Adrenal gland (tissue), 12 donors: ENCODE results near the gene MACROD2. TPM values are rescaled to one million over a fixed set of nuclear protein-coding genes. Genes with fewer than 3 reads are reported as not detected.

Experiments used
- DNase-seq, 7 donors: peaks; one replicate each; pipeline ENCODE4 v3.0.0-alpha.2; 2019 to 2020
- H3K27ac ChIP-seq, 5 donors: fragments of 200-600 bp; sonication (generic) in 4 of 5; 1 replicate in 3 of 5; 2 replicates in 2 of 5; pipeline versions ENCODE4 v1.5.1 to v1.8.0; 2016 to 2020; ENCODE audit warnings: mild to moderate bottlenecking in 1 of 5
- H3K27me3 ChIP-seq: fragments of 200-600 bp; 2 replicates; pipeline ENCODE4 v1.8.0; 2021
- H3K36me3 ChIP-seq, 2 donors: fragments of 200-600 bp; replicated peaks in 1 of 2; 1 replicate in 1 of 2; 2 replicates in 1 of 2; pipeline versions ENCODE4 v1.5.1 to v1.8.0; 2018 to 2022
- H3K4me1 ChIP-seq, 2 donors: fragments of 200-600 bp; replicated peaks in 1 of 2; 1 replicate in 1 of 2; 2 replicates in 1 of 2; pipeline versions ENCODE4 v1.5.1 to v1.8.0; 2018 to 2021
- H3K4me3 ChIP-seq, 4 donors: fragments of 200-600 bp; sonication (generic) in 3 of 4; one replicate each; pipeline ENCODE4 v1.5.1; 2016 to 2018
- H3K9me3 ChIP-seq, 3 donors: fragments of 200-600 bp; sonication (generic) in 1 of 3; replicated peaks in 1 of 3; 1 replicate in 2 of 3; 2 replicates in 1 of 3; pipeline versions ENCODE4 v1.5.1 to v1.8.0; 2016 to 2021
- POLR2A ChIP-seq, 2 donors: fragments of 450-650 bp; IDR thresholded peaks; one replicate each; pipeline ENCODE4 v1.6.1; 2017; ENCODE audit warnings: antibody characterized with exemption in 2 of 2, mild to moderate bottlenecking in 2 of 2, moderate library complexity in 1 of 2
- WGBS, 4 donors: extraction: QIAGEN DNeasy Blood & Tissue Kit in 2 of 4; methylation state at CpG; one replicate each; pipeline versions ENCODE4 v1.1.5 to v1.1.7; 2013 to 2017; 5-methylcytosine and 5-hydroxymethylcytosine counted together
- intact Hi-C, 2 donors: fragments of 100-400 bp; cut with DNase I; formaldehyde crosslinking; loops; one replicate each; pipeline versions ENCODE4 v1.14.1 to v1.15.0; 2022 to 2023
- polyA plus RNA-seq, 3 donors: library from polyadenylated mRNA; stranded (reverse); fragments of 200-250 nt in 2 of 3; fragments of 350-450 nt in 1 of 3; fragmentation: Illumina TruSeq in 1 of 3; extraction: RNeasy Lipid Tissue Mini Kit (QIAGEN cat#74804) in 1 of 3; gene quantifications; one replicate each; pipeline ENCODE4 v1.2.3, GENCODE V29; 2013 to 2014
- total RNA-seq, 9 donors: library from RNA; depleted of rRNA in 4 of 9; stranded (reverse); fragments of >200 nt in 4 of 9; fragments of 120-200 nt in 1 of 9; fragmentation: NEBNext Ultra II Directional in 1 of 9; extraction: Animal tissue kit (Norgen Biotek cat#: 25700) in 1 of 9; gene quantifications; one replicate each; pipeline versions ENCODE4 v1.1.0 to v1.2.4, GENCODE V29; 2013 to 2023
- TF ChIP-seq, protein P1 (sequence below), 6 experiments: fragments of 450-650 bp in 4 of 6; fragments of 200-600 bp in 2 of 6; sonication (generic) in 1 of 6; IDR thresholded peaks; 1 replicate in 5 of 6; 2 replicates in 1 of 6; pipeline versions ENCODE4 v1.5.1 to v1.8.0; 2016 to 2021; ENCODE audit warnings: antibody characterized with exemption in 6 of 6, mild to moderate bottlenecking in 2 of 6, moderate library complexity in 1 of 6
- donor health status: healthy with polysubstance abuse.
- donor health status: Bipolar disorder and iron deficiency.
- donor health status: DM: yes; HTN: yes; CAD: no.
- donor health status: DM: no; HTN: no; CAD: no.
- donor health status: DM: no; HTN: no; CAD: no.
- donor health status: DM: yes; HTN: yes; CAD: no.

Gene MACROD2
- total and polyA plus RNA-seq, 12 donors = 1.1 to 21.2 (median 6.4) TPM

DNA sequence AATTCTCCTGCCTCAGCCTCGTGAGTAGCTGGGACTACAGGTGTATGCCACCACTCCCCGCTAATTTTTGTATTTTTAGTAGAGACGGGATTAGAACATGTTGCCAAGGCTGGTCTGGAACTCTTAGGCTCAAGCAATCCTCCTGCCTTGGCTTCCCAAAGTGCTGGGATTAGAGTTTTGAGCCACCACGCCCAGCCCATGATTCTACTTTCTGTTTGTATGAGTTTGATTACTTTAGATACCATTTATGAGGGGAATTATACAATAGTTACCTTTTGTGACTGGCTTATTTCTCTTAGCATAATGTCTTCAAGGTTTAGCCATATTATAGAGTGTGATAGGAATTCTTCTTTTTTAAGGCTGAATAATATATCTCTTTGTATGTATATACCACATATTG is 897.5 kb downstream of the MACROD2 start:
- Histone ChIP-seq H3K27ac (no peak overlapping the region), H3K4me3 (no peak overlapping the region), H3K9me3 (no peaks in the 10 kb centered on the region), H3K27me3 (no peaks in the 10 kb centered on the region), H3K36me3 (no peaks in the 10 kb centered on the region), H3K4me1 (no peaks in the 10 kb centered on the region)
- intact Hi-C loops = no loop called here
- 80 to 90% (median 87%) methylated on average over 4 of the region's 4 CpGs for WGBS, 4 donors
- no peak for DNase-seq
- TF ChIP-seq POLR2A (IDR thresholded peaks at IDR 0.05) = no peak
- TF ChIP-seq, protein P1, sequence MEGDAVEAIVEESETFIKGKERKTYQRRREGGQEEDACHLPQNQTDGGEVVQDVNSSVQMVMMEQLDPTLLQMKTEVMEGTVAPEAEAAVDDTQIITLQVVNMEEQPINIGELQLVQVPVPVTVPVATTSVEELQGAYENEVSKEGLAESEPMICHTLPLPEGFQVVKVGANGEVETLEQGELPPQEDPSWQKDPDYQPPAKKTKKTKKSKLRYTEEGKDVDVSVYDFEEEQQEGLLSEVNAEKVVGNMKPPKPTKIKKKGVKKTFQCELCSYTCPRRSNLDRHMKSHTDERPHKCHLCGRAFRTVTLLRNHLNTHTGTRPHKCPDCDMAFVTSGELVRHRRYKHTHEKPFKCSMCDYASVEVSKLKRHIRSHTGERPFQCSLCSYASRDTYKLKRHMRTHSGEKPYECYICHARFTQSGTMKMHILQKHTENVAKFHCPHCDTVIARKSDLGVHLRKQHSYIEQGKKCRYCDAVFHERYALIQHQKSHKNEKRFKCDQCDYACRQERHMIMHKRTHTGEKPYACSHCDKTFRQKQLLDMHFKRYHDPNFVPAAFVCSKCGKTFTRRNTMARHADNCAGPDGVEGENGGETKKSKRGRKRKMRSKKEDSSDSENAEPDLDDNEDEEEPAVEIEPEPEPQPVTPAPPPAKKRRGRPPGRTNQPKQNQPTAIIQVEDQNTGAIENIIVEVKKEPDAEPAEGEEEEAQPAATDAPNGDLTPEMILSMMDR (IDR thresholded peaks at IDR 0.05) = no peak

DNA sequence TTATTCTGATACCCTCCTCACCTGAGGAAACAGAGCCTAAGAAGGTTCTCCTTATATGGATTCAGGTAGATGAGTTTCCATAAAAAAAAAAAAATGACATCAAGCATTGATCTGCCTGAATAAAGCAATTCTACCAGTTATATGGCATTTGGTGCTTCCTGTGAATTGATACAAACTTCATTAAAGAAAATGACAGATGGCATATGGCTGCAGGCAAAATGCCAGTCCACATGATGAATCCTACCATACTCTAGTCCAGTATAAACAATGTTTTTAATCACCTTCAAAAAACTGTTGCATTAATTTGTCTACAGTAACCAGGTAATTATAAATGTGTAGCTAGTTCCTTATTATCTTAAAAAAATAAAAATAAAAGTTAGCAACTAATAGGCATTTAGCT is 901.3 kb downstream of the MACROD2 start:
- no peaks in the 10 kb centered on the region for H3K36me3 ChIP-seq
- H3K27ac ChIP-seq = no peak overlapping the region
- no peak overlapping the region for H3K4me3 ChIP-seq
- no peak for DNase-seq
- H3K27me3 ChIP-seq = no peaks in the 10 kb centered on the region
- intact Hi-C loops = no loop called here
- no peaks in the 10 kb centered on the region for H3K4me1 ChIP-seq
- H3K9me3 ChIP-seq = no peaks in the 10 kb centered on the region
- TF ChIP-seq, protein P1 (IDR thresholded peaks at IDR 0.05) = no peak
- no peak for TF ChIP-seq POLR2A (IDR thresholded peaks at IDR 0.05)

DNA sequence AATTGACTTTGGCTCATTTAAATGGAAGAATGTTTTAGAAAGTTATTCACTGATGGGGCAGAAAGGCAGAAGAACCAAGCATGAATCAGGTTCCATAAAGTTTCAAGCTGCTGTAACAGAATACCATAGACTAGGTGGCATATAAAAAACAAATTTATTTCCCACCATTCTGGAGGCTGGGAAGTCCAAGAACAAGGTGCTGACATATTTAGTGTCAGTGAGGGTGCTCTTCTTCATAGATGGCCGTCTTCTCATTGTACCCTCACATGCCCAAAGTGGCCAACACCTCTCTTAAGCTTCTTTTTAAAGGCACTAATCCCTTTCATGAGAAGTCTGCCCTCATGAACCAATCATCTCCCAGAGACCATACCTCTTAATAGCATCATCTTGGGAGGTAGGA is 902.3 kb downstream of the MACROD2 start:
- no peak for TF ChIP-seq POLR2A (IDR thresholded peaks at IDR 0.05)
- TF ChIP-seq, protein P1 (IDR thresholded peaks at IDR 0.05) = no peak
- intact Hi-C loops = no loop called here
- WGBS, 4 donors = 65 to 92% (median 85%) methylated on average over 1 of the region's 1 CpG

DNA sequence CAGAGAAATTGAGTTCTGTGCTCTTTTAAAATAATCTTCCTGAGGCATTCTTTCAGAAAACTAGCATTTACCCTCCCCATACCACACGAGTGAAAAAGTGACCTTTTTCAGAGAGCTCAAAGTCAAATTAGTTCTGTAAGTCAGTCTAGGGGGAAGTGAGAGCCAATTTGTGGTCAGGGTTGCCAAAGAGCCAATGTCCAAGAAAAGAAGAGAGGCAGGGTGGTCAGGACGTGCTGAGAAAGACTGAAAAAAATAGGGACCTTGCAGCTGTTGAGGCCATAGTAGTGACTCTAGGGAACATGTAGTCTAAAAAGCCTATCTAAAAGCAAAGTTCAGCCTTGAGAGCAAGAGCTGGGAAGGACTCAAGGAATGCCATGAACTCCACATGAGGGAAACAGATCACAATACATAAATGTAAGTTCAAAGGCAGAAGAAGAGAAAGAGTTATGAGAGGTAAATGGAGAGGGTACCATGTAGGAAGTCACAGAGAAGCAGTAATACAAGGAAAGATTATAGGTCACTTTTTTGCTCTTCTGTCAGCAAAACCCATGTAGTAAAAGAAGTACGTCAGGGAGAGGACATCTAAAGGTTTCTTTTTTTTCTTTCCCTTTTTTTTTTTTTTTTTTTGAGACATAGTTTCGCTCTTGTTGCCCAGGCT is 907.2 kb downstream of the MACROD2 start:
- TF ChIP-seq POLR2A (IDR thresholded peaks at IDR 0.05) = no peak
- TF ChIP-seq, protein P1 (IDR thresholded peaks at IDR 0.05) = no peak
- no peak overlapping the region for H3K4me3 ChIP-seq
- WGBS, 4 donors = 71 to 83% (median 77%) methylated on average over 4 of the region's 4 CpGs
- intact Hi-C loops = no loop called here
- no peaks in the 10 kb centered on the region for H3K9me3 ChIP-seq
- no peaks in the 10 kb centered on the region for H3K27me3 ChIP-seq
- no peaks in the 10 kb centered on the region for H3K4me1 ChIP-seq
- H3K36me3 ChIP-seq = no peaks in the 10 kb centered on the region
- no peak for DNase-seq
- no peak overlapping the region for H3K27ac ChIP-seq

More for the DNA sequence above, 902.3 kb downstream of the MACROD2 start:
- H3K4me3 ChIP-seq = no peak overlapping the region
- DNase-seq = no peak
- no peaks in the 10 kb centered on the region for H3K4me1 ChIP-seq
- H3K9me3 ChIP-seq = no peaks in the 10 kb centered on the region
- H3K36me3 ChIP-seq = no peaks in the 10 kb centered on the region
- H3K27ac ChIP-seq = no peak overlapping the region
- H3K27me3 ChIP-seq = no peaks in the 10 kb centered on the region
